Activated effector memory CD4-positive, alpha-beta T cell treated with Interleukin-2 at 50 U/mL for 16 hours (primary cell): ENCODE results near the gene TRIM40.

ENCODE experiments used
- DNase-seq: peaks from one replicate; pipeline ENCODE4 v3.0.0-alpha.2; 2020

The TRIM40 gene

GRCh38 chr6:30150671-30151395 is 14.9 kb downstream of the TRIM40 start:
- DNase-seq: no peak

GRCh38 chr6:30151580-30151979 is 15.6 kb downstream of the TRIM40 start:
- no peak for DNase-seq

GRCh38 chr6:30152016-30152673 is 16.2 kb downstream of the TRIM40 start:
- no peak for DNase-seq

- no peak for DNase-seq
Measured at GRCh38 chr6:30152910-30153610, 17.1 kb downstream of the TRIM40 start.

GRCh38 chr6:30154061-30154460 is 18.1 kb downstream of the TRIM40 start:
- no peak for DNase-seq

GRCh38 chr6:30154709-30155519 is 19.0 kb downstream of the TRIM40 start:
- DNase-seq: no peak

GRCh38 chr6:30155520-30156261 is 19.8 kb downstream of the TRIM40 start:
- no peak for DNase-seq

- DNase-seq: no peak
Measured at GRCh38 chr6:30156262-30156599, 20.3 kb downstream of the TRIM40 start.

GRCh38 chr6:30156774-30157173 is 20.8 kb downstream of the TRIM40 start:
- no peak for DNase-seq

GRCh38 chr6:30157581-30157980 is 21.6 kb downstream of the TRIM40 start:
- no peak for DNase-seq

GRCh38 chr6:30157999-30158398 is 22.1 kb downstream of the TRIM40 start:
- no peak for DNase-seq

GRCh38 chr6:30158475-30159040 is 22.6 kb downstream of the TRIM40 start:
- no peak for DNase-seq

- no peak for DNase-seq
Measured at GRCh38 chr6:30160008-30160784, 24.3 kb downstream of the TRIM40 start.

- no peak for DNase-seq
Measured at GRCh38 chr6:30160785-30161531, 25.0 kb downstream of the TRIM40 start, which contains the start of gene TRIM10. Gene TRIM10 (minus strand): TSS chr6:30161211. CDS start chr6:30160858, 353 bp downstream.

- DNase-seq: no peak
Measured at GRCh38 chr6:30162265-30163089, 26.5 kb downstream of the TRIM40 start.

GRCh38 chr6:30163090-30163917 is 27.4 kb downstream of the TRIM40 start, which contains the start of gene TRIM15:
Gene TRIM15 (plus strand): TSS chr6:30163546. CDS start chr6:30163685, 139 bp downstream.
- DNase-seq: no peak

GRCh38 chr6:30163918-30164654 is 28.1 kb downstream of the TRIM40 start:
- DNase-seq: no peak

GRCh38 chr6:30164714-30165113 is 28.8 kb downstream of the TRIM40 start:
- DNase-seq: no peak
